HG02885 (cell line): ENCODE data around the gene SLC12A2.

ENCODE experiments used
- ATAC-seq: cut with Tn5 transposase; IDR thresholded peaks from one replicate; pipeline ENCODE4 v1.9.1; 2021; ENCODE audit warnings: mild to moderate bottlenecking; ENCODE audit not compliant: unreplicated experiment, poor library complexity

The SLC12A2 gene

GRCh38 chr5:128093368-128093767 is 9.8 kb downstream of the SLC12A2 start:
- ATAC-seq: no peak

- ATAC-seq: no peak
Observed at GRCh38 chr5:128097224-128097623, 13.7 kb downstream of the SLC12A2 start.

- ATAC-seq: no peak
Observed at GRCh38 chr5:128097781-128098180, 14.2 kb downstream of the SLC12A2 start.

- ATAC-seq: no peak
Observed at GRCh38 chr5:128099944-128100343, 16.4 kb downstream of the SLC12A2 start.

GRCh38 chr5:128100860-128101557 is 17.4 kb downstream of the SLC12A2 start:
- no peak for ATAC-seq

- no peak for ATAC-seq
Observed at GRCh38 chr5:128101676-128102075, 18.1 kb downstream of the SLC12A2 start.

- ATAC-seq: no peak
Observed at GRCh38 chr5:128105203-128105602, 21.6 kb downstream of the SLC12A2 start.

GRCh38 chr5:128109138-128109537 is 25.6 kb downstream of the SLC12A2 start:
- ATAC-seq: no peak

GRCh38 chr5:128109766-128110165 is 26.2 kb downstream of the SLC12A2 start:
- no peak for ATAC-seq

- peak; percentile 43 for ATAC-seq
Observed at GRCh38 chr5:128111818-128112448, 28.4 kb downstream of the SLC12A2 start.

- no peak for ATAC-seq
Observed at GRCh38 chr5:128116445-128116844, 32.9 kb downstream of the SLC12A2 start.

- ATAC-seq: no peak
Observed at GRCh38 chr5:128118214-128118613, 34.6 kb downstream of the SLC12A2 start.

GRCh38 chr5:128121651-128122050 is 38.1 kb downstream of the SLC12A2 start:
- no peak for ATAC-seq

- no peak for ATAC-seq
Observed at GRCh38 chr5:128123936-128124335, 40.4 kb downstream of the SLC12A2 start.

- no peak for ATAC-seq
Observed at GRCh38 chr5:128126241-128126640, 42.7 kb downstream of the SLC12A2 start.

GRCh38 chr5:128132499-128132898 is 48.9 kb downstream of the SLC12A2 start:
- no peak for ATAC-seq

GRCh38 chr5:128135286-128135685 is 51.7 kb downstream of the SLC12A2 start:
- no peak for ATAC-seq

GRCh38 chr5:128143911-128144310 is 60.3 kb downstream of the SLC12A2 start:
- no peak for ATAC-seq

GRCh38 chr5:128144491-128144890 is 60.9 kb downstream of the SLC12A2 start:
- ATAC-seq: no peak

GRCh38 chr5:128146671-128147070 is 63.1 kb downstream of the SLC12A2 start:
- no peak for ATAC-seq

GRCh38 chr5:128154943-128155342 is 71.4 kb downstream of the SLC12A2 start:
- no peak for ATAC-seq

- ATAC-seq: no peak
Observed at GRCh38 chr5:128155776-128156175, 72.2 kb downstream of the SLC12A2 start.
